Measurements from ENCODE around the gene SHC1.
A peak's percentile ranks its signal among the peaks of the same experiment; 100 is the strongest.
"Not testable (repeated sequence)": the region's sequence is repeated elsewhere in the genome, so short reads cannot be mapped to it uniquely, and the experiment has no call there.

SHC1 gene

GRCh38 chr1:154995301-154995983 is 24.9 kb upstream of the SHC1 start:
- DNase-seq (ENCODE audit: low spot score): peak; percentile 68

GRCh38 chr1:154994591-154994990 is 24.0 kb upstream of the SHC1 start:
- no peak for DNase-seq (ENCODE audit: low spot score)

DNA sequence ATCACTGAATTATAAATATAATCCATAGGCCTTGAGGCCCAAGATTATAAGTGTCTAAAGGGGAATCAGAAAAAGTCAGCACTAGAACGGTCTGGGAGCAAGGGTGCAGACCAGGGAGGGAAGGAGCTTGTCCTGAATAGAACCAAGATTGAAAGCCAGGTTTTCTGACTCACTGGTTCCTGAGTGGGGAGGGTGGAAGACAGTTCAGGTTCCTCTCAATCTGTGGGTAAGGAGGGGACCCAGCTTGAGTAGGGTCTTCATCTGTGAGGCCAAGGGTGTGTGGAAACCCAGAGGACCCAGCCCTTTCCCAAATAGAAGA is 23.7 kb upstream of the SHC1 start:
- DNase-seq (ENCODE audit: low spot score): no peak

GRCh38 chr1:154993572-154994268 is 23.2 kb upstream of the SHC1 start, which contains the start of gene LENEP:
LENEP (plus strand) TSS chr1:154993586; CDS start chr1:154993608, 22 bp downstream.
- no peak for DNase-seq (ENCODE audit: low spot score)

DNA sequence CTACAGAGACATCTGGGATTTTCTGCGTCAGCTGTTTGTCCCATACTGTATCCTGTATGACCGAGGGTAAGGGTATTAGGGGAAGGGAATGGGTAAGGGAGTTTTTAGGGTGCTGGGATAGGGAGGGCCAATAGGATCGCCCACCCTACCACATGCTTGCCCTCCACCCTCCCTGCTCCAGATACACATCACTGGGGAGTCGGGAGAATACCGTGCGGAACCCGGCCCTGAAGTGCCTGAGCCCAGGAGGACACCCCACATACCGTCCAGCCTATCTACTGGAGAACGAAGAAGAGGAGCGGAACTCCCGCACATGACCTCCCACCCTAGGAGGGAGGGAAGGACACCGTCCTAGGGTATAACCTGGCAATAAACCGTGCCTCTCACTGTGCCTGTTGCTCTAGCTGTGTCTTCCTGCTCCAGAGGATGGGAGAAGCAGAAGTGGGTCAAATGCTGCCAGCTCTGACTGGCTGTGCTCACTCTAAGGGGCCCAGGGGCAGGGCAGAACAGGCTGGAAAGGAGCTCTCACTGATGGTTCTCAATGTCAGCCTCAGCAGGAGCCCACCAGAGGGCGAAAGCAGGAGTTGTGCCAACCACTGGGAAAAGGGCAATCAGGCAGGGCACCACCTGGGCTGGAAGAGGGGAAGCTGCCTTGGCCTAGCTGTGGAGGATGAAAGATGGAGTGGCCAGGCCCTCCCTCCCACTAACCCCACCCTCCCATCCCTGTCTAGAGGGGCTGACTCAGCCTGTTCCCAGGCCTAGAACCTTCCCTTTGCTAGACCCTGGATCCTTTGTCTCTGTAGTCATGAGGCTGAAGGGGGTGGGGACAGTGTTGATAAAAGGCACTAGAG is 22.4 kb upstream of the SHC1 start:
- peak; percentile 47 for DNase-seq (ENCODE audit: low spot score)

DNA sequence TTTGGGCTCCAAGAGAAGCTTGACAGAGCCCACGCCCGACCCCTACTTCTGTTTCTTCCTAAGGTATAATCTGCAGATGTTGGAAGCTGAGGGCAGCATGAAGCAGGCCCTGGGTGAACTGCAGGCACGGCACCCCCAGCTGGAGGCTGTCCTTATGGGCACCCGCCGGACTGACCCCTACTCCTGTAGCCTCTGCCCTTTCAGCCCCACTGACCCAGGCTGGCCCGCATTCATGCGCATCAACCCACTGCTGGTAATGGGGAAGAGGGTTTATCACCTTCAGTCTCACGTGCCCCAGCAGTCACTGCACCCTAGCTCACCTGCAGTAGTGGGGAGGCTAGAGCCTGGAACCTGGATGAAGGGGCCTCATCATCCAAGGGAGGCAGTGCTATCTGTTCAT is 19.7 kb upstream of the SHC1 start:
- no peak for DNase-seq (ENCODE audit: low spot score)

DNA sequence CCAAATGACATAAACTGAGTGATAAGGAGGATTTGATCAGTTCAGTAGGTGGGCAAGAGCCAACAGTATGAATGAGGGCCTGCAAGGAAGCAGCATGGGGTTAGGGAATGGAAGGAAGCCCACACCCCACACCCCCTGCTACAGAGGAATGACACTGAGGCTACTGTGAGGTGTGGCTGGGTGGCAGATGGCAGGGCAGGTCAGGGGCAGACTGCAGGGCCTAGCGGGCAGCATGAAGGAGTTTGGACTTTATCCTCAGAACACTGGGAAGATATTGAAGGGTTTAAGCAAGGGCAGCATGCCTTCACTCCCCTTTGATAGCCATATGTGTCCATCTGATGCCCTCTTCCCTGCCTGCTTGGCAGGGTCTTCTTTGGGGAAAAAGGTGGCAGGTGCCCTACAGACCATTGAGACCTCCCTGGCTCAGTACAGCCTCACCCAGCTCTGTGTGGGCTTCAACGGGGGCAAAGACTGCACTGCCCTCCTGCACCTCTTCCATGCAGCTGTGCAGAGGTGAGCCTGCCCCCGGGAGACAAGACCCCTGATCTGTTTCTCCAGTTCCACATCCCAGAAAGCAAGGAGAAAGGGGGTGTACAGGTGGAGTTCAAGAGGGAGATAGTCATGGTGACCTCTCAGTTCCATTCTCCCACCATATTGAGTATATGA is 18.8 kb upstream of the SHC1 start:
- no peak for DNase-seq (ENCODE audit: low spot score)

- no peak for DNase-seq (ENCODE audit: low spot score)
These were observed 17.8 kb upstream of the SHC1 start for GRCh38 chr1:154988058-154988954.

DNA sequence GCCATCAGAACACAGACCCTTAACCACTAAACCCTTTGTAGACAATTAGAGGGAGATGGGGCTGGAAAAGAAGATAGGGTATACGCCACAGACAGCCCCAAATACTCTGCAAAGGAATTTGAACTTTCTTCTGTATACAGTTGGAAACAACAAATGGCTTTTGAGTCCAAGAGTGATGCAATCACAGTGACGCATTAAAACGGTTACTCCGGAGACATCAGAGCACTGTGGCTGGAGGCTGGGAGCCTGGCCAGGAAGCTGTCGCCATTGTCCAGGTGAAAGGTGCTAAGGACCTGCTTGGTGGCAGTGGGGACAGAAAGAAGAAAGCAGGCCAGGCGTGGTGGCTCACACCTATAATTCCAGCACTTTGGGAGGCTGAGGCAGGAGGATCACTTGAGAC is 16.8 kb upstream of the SHC1 start:
- no peak for DNase-seq (ENCODE audit: low spot score)

GRCh38 chr1:154986736-154987135 is 16.2 kb upstream of the SHC1 start:
- not testable (repeated sequence) for DNase-seq (ENCODE audit: low spot score)

- no peak for DNase-seq (ENCODE audit: low spot score)
These were observed 13.4 kb upstream of the SHC1 start for GRCh38 chr1:154983776-154984466.

- DNase-seq (ENCODE audit: low spot score): peak; percentile 100
These were observed 12.5 kb upstream of the SHC1 start, which contains the start of gene FLAD1 for GRCh38 chr1:154982897-154983648. FLAD1 (plus strand) TSS chr1:154983344; CDS start chr1:154983695, 351 bp downstream.

DNA sequence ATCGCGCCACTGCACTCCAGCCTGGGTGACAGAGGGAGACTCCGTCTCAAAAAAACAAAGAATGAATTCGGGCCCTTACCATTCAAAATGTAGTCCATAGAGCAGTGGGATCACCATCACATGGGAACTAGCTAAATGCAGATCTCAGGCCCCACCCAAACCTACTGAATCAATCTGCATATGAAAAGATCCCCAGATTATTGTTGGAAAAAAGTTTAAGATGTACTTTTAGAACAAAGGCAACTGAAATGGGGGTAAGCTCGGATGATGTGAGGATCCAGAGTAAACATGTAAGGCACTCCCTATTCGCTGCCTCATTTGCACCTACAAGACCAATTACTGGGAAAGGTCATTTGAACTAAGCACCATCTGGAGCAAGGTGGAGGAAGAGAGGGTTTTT is 11.8 kb upstream of the SHC1 start:
- no peak for DNase-seq (ENCODE audit: low spot score)

DNA sequence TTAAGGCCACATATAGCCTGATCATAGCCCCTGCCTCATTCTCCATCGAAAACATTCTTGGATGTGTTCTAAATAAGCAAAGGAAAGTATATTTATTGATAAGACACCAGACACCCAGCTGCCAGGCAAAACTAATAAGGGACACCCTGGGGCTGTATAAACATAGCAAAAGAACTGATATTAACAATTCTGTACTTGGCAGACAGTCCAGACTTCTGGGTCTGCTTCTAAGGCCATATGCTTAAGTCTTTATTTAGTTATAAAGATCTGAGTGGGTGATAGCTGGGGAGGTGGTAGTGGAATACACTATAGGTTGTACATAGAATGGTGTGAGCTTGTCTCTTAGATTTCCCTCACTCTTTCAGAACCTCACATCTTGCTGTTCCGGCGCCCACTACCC is 7.8 kb upstream of the SHC1 start:
- DNase-seq (ENCODE audit: low spot score): no peak

- not testable (repeated sequence) for DNase-seq (ENCODE audit: low spot score)
These were observed 7.2 kb upstream of the SHC1 start for GRCh38 chr1:154977762-154978161.

- peak; percentile 65 for DNase-seq (ENCODE audit: low spot score)
These were observed 5.0 kb upstream of the SHC1 start for GRCh38 chr1:154975409-154976059.

- peak; percentile 96 for DNase-seq (ENCODE audit: low spot score)
These were observed 4.4 kb upstream of the SHC1 start for GRCh38 chr1:154974808-154975408.

- peak; percentile 100 for DNase-seq (ENCODE audit: low spot score)
These were observed 3.7 kb upstream of the SHC1 start, which contains the start of gene CKS1B for GRCh38 chr1:154974102-154974807. CKS1B (plus strand) TSS chr1:154974681; CDS start chr1:154974746, 65 bp downstream.

Data from kidney tubule cell (primary cell).